Progenitor cell of endocrine pancreas (in vitro differentiated cells): ENCODE data around the gene MTUS2. TPM values are rescaled to one million over a fixed set of nuclear protein-coding genes. Genes with fewer than 3 reads are reported as not detected.
A peak's percentile ranks its signal among the peaks of the same experiment; 100 is the strongest.

Source experiments
- DNase-seq: peaks from one replicate; pipeline ENCODE4 v3.0.0; 2021; ENCODE audit warnings: low spot score; ENCODE audit not compliant: unreplicated experiment
- H3K27ac Mint-ChIP-seq: 2 replicates; pipeline ENCODE4 v1.8.0; 2021; ENCODE audit warnings: mild to moderate bottlenecking, moderate library complexity, mixed read lengths
- H3K27me3 Mint-ChIP-seq: 2 replicates; pipeline ENCODE4 v1.8.0; 2021; ENCODE audit warnings: mixed read lengths
- H3K36me3 Mint-ChIP-seq: 2 replicates; pipeline ENCODE4 v1.8.0; 2022; ENCODE audit warnings: mixed read lengths; ENCODE audit not compliant: insufficient read depth
- H3K4me1 Mint-ChIP-seq: 2 replicates; pipeline ENCODE4 v1.8.0; 2021; ENCODE audit warnings: low read depth, mixed read lengths
- H3K4me3 Mint-ChIP-seq: 2 replicates; pipeline ENCODE4 v1.8.0; 2021; ENCODE audit warnings: low read depth, mild to moderate bottlenecking, moderate library complexity, mixed read lengths
- H3K9me3 Mint-ChIP-seq: 2 replicates; pipeline ENCODE4 v1.8.0; 2021; ENCODE audit warnings: low read depth, mixed read lengths
- CTCF ChIP-seq: fragments of 200-600 bp; sonication (generic); IDR thresholded peaks from one replicate; pipeline ENCODE4 v1.5.0; 2021; ENCODE audit warnings: antibody characterized with exemption, mild to moderate bottlenecking; ENCODE audit not compliant: unreplicated experiment
- total RNA-seq: library from RNA; stranded (reverse); gene quantifications from 2 replicates; pipeline ENCODE4 v1.2.1, GENCODE V29; 2021

The MTUS2 gene
- total RNA-seq, 1 donor from 2014 or later: 9.3 TPM

- TF ChIP-seq CTCF: peak; percentile 13
- Mint-ChIP-seq H3K36me3 (no peaks in the 10 kb centered on the region), H3K9me3 (no peaks in the 10 kb centered on the region), H3K27ac (no peak overlapping the region), H3K4me1 (peaks cover 15% of the 10 kb centered on the region), H3K27me3 (peaks cover 30% of the 10 kb centered on the region), H3K4me3 (peak overlapping the region; percentile 76)
- DNase-seq: no peak
These were observed 608.4 kb downstream of the MTUS2 start for GRCh38 chr13:29428310-29429181.

- H3K9me3 Mint-ChIP-seq: no peaks in the 10 kb centered on the region
- no peak overlapping the region for H3K27ac Mint-ChIP-seq
- no peak for TF ChIP-seq CTCF
- peaks cover 30% of the 10 kb centered on the region for H3K27me3 Mint-ChIP-seq
- H3K36me3 Mint-ChIP-seq: no peaks in the 10 kb centered on the region
- no peak overlapping the region for H3K4me3 Mint-ChIP-seq
- no peak for DNase-seq
- peaks cover 15% of the 10 kb centered on the region for H3K4me1 Mint-ChIP-seq
These were observed 609.3 kb downstream of the MTUS2 start for GRCh38 chr13:29429286-29429900.

GRCh38 chr13:29434217-29434945 lies 614.2 kb downstream of the MTUS2 start:
- TF ChIP-seq CTCF: no peak
- Mint-ChIP-seq H3K4me1 (peaks cover 6% of the 10 kb centered on the region), H3K36me3 (no peaks in the 10 kb centered on the region), H3K4me3 (no peak overlapping the region), H3K9me3 (no peaks in the 10 kb centered on the region), H3K27me3 (peaks cover 15% of the 10 kb centered on the region), H3K27ac (no peak overlapping the region)
- no peak for DNase-seq

GRCh38 chr13:29435125-29435911 lies 615.2 kb downstream of the MTUS2 start:
- H3K9me3 Mint-ChIP-seq: no peaks in the 10 kb centered on the region
- H3K27ac Mint-ChIP-seq: no peak overlapping the region
- no peak for DNase-seq
- H3K4me1 Mint-ChIP-seq: peaks cover 6% of the 10 kb centered on the region
- peaks cover 6% of the 10 kb centered on the region for H3K27me3 Mint-ChIP-seq
- no peak for TF ChIP-seq CTCF
- H3K4me3 Mint-ChIP-seq: no peak overlapping the region
- no peaks in the 10 kb centered on the region for H3K36me3 Mint-ChIP-seq
